Endothelial cell of hepatic sinusoid (primary cell): Measurements from ENCODE around the gene SF1.

ENCODE experiments used
- in situ Hi-C: cut with HindIII; loops from 2 replicates; pipeline ENCODE4 v1.10.0; 2017; ENCODE audit warnings: low sequenced_read_pairs

SF1 gene

GRCh38 chr11:64786308-64786707, 8.0 kb upstream of the SF1 start:
- in situ Hi-C loops, result no loop called here

DNA sequence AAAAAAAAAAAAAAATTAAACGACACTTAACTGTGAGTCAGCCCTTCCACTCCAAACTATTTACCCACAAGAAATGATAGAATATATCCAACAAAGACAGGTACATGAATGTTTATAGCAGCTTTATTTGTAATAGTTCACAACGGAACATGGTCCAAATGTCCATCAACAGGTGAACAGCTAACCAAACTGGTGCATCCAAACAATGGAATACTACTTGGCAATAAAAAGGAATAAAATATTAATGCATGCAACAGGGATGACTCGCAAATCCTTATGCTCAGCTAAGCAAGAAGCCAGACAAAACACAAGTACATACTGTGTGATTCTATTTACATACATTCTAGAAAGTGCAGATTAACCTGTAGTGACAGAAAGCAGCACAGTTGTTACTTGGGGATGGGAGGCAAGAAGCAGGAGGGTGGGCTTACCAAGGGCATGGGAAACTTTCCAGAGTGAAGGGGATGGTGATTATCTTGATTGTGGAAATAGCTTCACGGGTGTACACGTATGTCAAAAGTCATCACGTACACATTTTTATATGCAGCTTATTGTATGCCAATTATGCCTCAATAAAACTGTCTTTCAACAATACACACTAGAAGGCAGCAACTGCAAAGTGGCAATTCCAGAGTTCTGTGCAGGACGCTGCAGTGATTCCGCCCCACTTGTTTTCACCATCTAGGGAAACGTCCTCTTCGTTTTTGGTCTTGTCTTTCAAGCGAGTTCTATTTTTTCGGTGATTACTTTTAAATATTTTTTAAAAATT, 6.7 kb upstream of the SF1 start:
- in situ Hi-C loops, result no loop called here

DNA sequence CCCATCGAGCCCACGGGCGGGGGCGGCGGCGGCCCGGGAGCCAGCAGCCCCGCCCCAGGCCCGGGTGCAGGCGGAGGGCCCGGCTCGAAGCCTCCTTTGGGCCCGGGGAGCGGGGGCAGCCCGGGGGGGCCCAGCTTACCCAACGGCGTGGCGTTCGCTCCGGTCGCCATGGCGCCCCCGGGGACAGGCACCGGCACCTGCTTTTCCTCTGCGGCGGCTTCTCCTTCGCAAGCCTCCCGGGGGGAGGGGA, 194 bp downstream of the SF1 start:
- in situ Hi-C loops, result loop anchor here (10.0 kb wide), 1 partner anchor 77 kb away; no protein-coding TSS in a partner anchor

DNA sequence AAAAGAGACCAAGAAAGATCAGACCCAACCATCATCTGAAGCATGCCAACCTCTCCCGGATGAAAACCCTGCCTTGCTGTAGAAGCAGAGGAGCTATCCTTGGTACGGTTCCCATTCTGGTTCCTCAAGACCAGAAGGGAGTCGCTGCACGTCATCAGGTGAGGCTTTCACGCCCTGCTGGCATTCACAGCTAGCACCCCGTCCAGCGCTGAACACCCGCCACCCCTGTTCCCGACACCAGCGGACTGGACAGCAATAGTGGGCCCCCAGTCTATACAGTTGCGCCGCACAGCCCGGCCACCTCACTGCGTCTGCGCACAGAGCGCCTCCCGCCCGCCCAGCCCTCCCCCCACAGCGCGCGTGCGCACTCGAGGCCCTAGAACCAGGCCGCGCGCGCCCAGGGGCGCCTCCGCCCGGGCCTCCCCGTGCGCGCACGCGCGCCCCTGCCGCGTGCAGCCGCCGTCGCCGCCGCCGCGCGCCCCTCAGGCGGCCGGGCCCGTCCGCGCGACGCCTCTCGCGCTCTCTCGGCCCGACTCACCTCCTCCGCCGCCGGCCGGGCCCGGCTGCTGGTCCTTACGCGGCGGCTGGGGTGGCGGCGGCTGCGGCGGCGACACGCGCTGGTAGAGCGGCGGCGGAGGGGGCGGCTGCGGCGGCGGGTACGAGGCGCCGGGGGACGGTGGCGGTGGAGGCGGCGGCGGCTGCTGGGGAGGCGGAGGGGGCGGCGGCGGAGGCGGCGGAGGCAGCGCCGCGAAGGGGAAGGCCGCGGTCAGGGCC, 706 bp downstream of the SF1 start:
- in situ Hi-C loops, result loop anchor here (10.0 kb wide), 1 partner anchor 77 kb away; no protein-coding TSS in a partner anchor

- in situ Hi-C loops, result loop anchor here (10.0 kb wide), 1 partner anchor 78 kb away; no protein-coding TSS in a partner anchor
Observed at GRCh38 chr11:64776875-64777274, 1.5 kb downstream of the SF1 start.

GRCh38 chr11:64776425-64776824, 1.9 kb downstream of the SF1 start:
- in situ Hi-C loops, result loop anchor here (10.0 kb wide), 1 partner anchor 78 kb away; no protein-coding TSS in a partner anchor

DNA sequence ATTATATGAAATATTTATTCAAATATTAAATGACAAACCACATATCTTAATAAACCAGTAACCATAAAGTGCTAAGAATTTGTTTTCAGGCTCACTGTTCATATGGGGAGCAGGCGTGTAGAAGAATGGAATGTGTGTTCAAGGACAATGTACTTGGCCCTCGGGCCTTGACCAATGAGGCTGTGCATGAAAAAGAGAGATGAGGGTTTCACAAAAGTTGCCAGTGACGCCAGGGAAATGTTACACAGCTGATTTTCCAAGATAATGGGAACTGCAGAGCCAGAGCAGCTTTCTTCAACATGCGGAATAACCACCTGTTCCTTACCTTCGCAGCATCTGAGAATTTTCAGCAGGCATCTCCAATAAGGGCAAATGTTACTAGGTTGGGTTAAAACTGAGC, 4.2 kb downstream of the SF1 start:
- in situ Hi-C loops, result loop anchor here (10.0 kb wide), 1 partner anchor 81 kb away; no protein-coding TSS in a partner anchor

GRCh38 chr11:64772303-64773018, 5.9 kb downstream of the SF1 start:
- in situ Hi-C loops, result loop anchor here (10.0 kb wide), 1 partner anchor 82 kb away; no protein-coding TSS in a partner anchor

GRCh38 chr11:64771861-64772260, 6.5 kb downstream of the SF1 start:
- in situ Hi-C loops, result loop anchor here (10.0 kb wide), 1 partner anchor 83 kb away; no protein-coding TSS in a partner anchor

- in situ Hi-C loops, result loop anchor here (10.0 kb wide), 1 partner anchor 85 kb away; no protein-coding TSS in a partner anchor
Observed at GRCh38 chr11:64770120-64770519, 8.2 kb downstream of the SF1 start.

DNA sequence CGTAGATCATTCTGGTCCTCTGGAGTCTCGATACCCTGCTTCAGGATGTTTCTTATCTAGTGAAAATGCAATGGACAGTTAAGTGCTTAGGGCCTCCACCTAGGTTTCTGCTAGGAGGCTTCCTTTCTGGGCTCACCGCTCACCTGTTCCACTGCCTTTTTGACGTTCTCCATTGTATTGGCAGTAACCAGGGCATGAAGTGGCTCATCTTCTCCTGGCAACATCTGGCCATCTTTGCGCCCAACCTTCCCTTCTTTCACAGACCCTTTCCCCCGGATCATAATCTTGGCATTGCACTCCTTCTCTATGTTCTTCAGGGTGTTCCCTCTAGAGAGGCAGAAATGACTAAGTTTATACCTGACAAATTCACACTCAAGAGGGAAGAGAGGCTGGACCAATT, 9.1 kb downstream of the SF1 start:
- in situ Hi-C loops, result no loop called here

GRCh38 chr11:64768300-64768694, 10.0 kb downstream of the SF1 start:
- in situ Hi-C loops, result no loop called here

GRCh38 chr11:64767344-64768299, 10.7 kb downstream of the SF1 start:
- in situ Hi-C loops, result no loop called here

- in situ Hi-C loops, result no loop called here
Observed at GRCh38 chr11:64766881-64767280, 11.5 kb downstream of the SF1 start.

DNA sequence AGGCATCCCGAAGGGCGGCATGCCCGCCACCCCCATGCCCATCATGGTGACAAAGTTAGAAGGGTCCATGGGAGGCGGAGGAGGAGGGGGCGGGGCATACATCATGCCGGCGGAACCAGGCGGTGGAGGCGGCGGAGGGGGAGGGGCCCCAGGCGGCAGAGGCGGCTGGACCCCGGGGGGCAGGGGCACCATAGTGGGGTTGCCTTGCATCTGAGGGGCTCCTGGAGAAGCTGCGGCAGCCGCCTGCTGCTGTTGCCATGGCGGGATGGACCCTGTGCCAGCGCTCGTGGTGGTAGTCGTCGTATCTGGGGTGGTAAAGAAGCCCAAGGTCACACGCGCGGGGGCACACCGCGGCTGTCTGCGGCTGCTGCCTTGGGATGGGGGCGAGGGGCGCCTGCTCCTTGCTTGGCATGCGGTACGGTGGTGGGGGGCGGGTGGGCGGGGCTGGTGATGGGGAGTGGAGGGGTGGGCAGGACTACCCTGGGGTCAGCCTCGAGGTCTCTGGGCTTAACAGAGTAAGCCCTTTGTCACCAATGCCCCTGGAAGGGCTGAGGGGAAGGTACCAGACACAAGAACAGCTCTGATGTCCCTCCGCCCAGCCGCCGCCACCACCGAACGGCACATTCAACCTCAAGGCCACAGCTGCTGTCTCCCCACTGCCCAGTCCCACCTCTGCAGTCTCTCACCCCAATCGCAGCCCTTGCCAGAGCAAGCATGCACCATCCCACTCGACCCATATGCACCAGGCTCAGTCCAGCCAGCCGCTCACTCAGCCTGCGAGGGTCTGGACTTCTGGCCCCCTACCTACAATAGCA, 12.3 kb downstream of the SF1 start:
- in situ Hi-C loops, result no loop called here

GRCh38 chr11:64765291-64765850, 13.0 kb downstream of the SF1 start:
- in situ Hi-C loops, result no loop called here

DNA sequence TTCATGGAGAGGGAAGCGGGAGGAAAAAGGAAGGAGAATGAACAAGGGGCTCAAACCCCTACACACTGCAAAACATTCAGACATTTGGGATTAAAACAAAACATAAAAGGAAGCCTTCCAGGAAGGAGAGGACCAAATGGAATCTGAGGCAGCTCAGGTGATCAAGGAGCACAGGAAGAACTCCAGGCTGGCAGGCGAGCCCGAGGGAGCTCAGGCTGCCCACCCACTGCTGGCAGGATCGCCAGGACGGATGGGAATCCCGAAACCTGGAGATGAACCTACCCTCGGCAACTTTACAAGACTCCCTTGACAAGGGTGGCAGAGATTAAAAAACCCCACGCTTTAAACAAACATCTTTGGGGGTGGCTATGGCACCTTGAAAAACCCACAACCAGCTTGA, 13.6 kb downstream of the SF1 start:
- in situ Hi-C loops, result no loop called here

GRCh38 chr11:64764040-64764611, 14.2 kb downstream of the SF1 start:
- in situ Hi-C loops, result no loop called here
